GM12878 (cell line): Measurements from ENCODE around the gene FAM187B. TPM values are rescaled to one million over a fixed set of nuclear protein-coding genes. Genes with fewer than 3 reads are reported as not detected.
A peak's percentile ranks its signal among the peaks of the same experiment; 100 is the strongest.

Experiments used
- ATF7 ChIP-seq: fragments of 450-650 bp; IDR thresholded peaks from 2 replicates; pipeline ENCODE4 v1.6.1; 2016; ENCODE audit warnings: low read depth, mild to moderate bottlenecking
- CBFB ChIP-seq: IDR thresholded peaks from 2 replicates; pipeline ENCODE4 v1.6.1; 2016; ENCODE audit warnings: antibody characterized with exemption, low read depth
- CBX5 ChIP-seq: sonication (generic); IDR thresholded peaks from 2 replicates; pipeline ENCODE4 v1.6.1; 2016; ENCODE audit warnings: low read depth, moderate library complexity, mild to moderate bottlenecking, inconsistent platforms
- GABPA ChIP-seq: IDR thresholded peaks from 2 replicates; pipeline ENCODE4 v1.6.1; 2014; ENCODE audit warnings: antibody characterized with exemption, low read depth, mild to moderate bottlenecking, inconsistent platforms
- IRF4 ChIP-seq: IDR thresholded peaks from 2 replicates; pipeline ENCODE4 v1.6.1; 2011; ENCODE audit warnings: low read depth, low read length
- KAT2A ChIP-seq: conservative IDR thresholded peaks from 2 replicates; pipeline ENCODE4 v1.6.1; 2011; ENCODE audit warnings: low read depth, low read length; ENCODE audit not compliant: control insufficient read depth
- MTA2 ChIP-seq: fragments of 450-650 bp; IDR thresholded peaks from 2 replicates; pipeline ENCODE4 v1.6.1; 2016; ENCODE audit warnings: low read depth, mild to moderate bottlenecking, moderate library complexity
- NR2C2 ChIP-seq: IDR thresholded peaks from 2 replicates; pipeline ENCODE4 v1.6.1; 2011; ENCODE audit warnings: borderline replicate concordance, low read depth; ENCODE audit not compliant: control insufficient read depth, insufficient read length
- NRF1 ChIP-seq: conservative IDR thresholded peaks from 2 replicates; pipeline ENCODE4 v1.6.1; 2011; ENCODE audit warnings: mild to moderate bottlenecking, low read depth, low read length, improper control_type of control experiment
- POLR2A ChIP-seq: IDR thresholded peaks from 2 replicates; pipeline ENCODE4 v1.6.1; 2011; ENCODE audit warnings: low read depth, mild to moderate bottlenecking, low read length
- SMC3 ChIP-seq: IDR thresholded peaks from 2 replicates; pipeline ENCODE4 v1.6.1; 2011; ENCODE audit warnings: low read length, improper control_type of control experiment, borderline replicate concordance
- SP1 ChIP-seq: IDR thresholded peaks from one replicate; pipeline ENCODE4 v1.6.1; 2011; ENCODE audit warnings: low read depth, low read length
- SPI1 ChIP-seq: IDR thresholded peaks from 2 replicates; pipeline ENCODE4 v1.6.1; 2011; ENCODE audit warnings: low read depth, mild to moderate bottlenecking, low read length, moderate library complexity, borderline replicate concordance; ENCODE audit not compliant: insufficient read depth
- STAT3 ChIP-seq: IDR thresholded peaks from 2 replicates; pipeline ENCODE4 v1.6.1; 2011; ENCODE audit warnings: low read depth, low read length, improper control_type of control experiment
- YBX1 ChIP-seq: fragments of 450-650 bp; IDR thresholded peaks from 2 replicates; pipeline ENCODE4 v1.6.1; 2016; ENCODE audit warnings: antibody characterized with exemption
- polyA plus RNA-seq, 11 experiments: library from polyadenylated mRNA; depleted of rRNA in 4 of 11; unstranded in 6 of 11; stranded (reverse) in 5 of 11; fragments of >200 nt; fragmentation: Nextera tagmentation in 4 of 11; fragmentation: Illumina TruSeq in 1 of 11; extraction: Ambion mirVana in 4 of 11; extraction: Trizol in 1 of 11; gene quantifications; 1 replicate in 1 of 11; 2 replicates in 10 of 11; pipeline versions ENCODE4 v1.2.1 to v1.2.3, GENCODE V29; 2011 to 2016; ENCODE audit warnings: inconsistent platforms in 2 of 11, missing spikeins in 2 of 11, low read depth in 1 of 11
- total RNA-seq, 4 experiments: library from RNA; depleted of rRNA in 3 of 4; stranded (reverse); fragments of >200 nt in 3 of 4; fragmentation: Illumina TruSeq in 1 of 4; extraction: Trizol in 1 of 4; gene quantifications; 2 replicates each; pipeline versions ENCODE4 v1.2.1 to v1.2.3, GENCODE V29; 2013 to 2021
- TF ChIP-seq, protein P1 (sequence below): IDR thresholded peaks from 2 replicates; pipeline ENCODE4 v1.6.1; 2011; ENCODE audit warnings: borderline replicate concordance, low read depth, mild to moderate bottlenecking, moderate library complexity, mixed read lengths, low read length; ENCODE audit not compliant: insufficient read depth; ENCODE audit errors: extremely low read length
- TF ChIP-seq, protein P2 (sequence below): fragments of 450-650 bp; IDR thresholded peaks from 2 replicates; pipeline ENCODE4 v1.6.1; 2014; ENCODE audit warnings: mild to moderate bottlenecking
- TF ChIP-seq, protein P3 (sequence below): fragments of 450-650 bp; IDR thresholded peaks from 2 replicates; pipeline ENCODE4 v1.6.1; 2017; ENCODE audit warnings: mild to moderate bottlenecking, moderate library complexity
- TF ChIP-seq, protein P4 (sequence below): IDR thresholded peaks from 2 replicates; pipeline ENCODE4 v1.6.1; 2011; ENCODE audit warnings: low read depth, mild to moderate bottlenecking, low read length, moderate library complexity, borderline replicate concordance; ENCODE audit errors: extremely low read depth
- TF ChIP-seq, protein P5 (sequence below): IDR thresholded peaks from 2 replicates; pipeline ENCODE4 v1.6.1; 2012; ENCODE audit warnings: low read length, inconsistent platforms
- TF ChIP-seq, protein P6 (sequence below): IDR thresholded peaks from 2 replicates; pipeline ENCODE4 v1.6.1; 2011; ENCODE audit warnings: mild to moderate bottlenecking, low read depth, low read length, moderate library complexity; ENCODE audit not compliant: insufficient replicate concordance

Gene FAM187B
- total and polyA plus RNA-seq, 10 of the 15 experiments (the other 5 are each of a cell fraction or from before 2014, with no cell fraction given): 0.05 TPM; not detected in 9

DNA sequence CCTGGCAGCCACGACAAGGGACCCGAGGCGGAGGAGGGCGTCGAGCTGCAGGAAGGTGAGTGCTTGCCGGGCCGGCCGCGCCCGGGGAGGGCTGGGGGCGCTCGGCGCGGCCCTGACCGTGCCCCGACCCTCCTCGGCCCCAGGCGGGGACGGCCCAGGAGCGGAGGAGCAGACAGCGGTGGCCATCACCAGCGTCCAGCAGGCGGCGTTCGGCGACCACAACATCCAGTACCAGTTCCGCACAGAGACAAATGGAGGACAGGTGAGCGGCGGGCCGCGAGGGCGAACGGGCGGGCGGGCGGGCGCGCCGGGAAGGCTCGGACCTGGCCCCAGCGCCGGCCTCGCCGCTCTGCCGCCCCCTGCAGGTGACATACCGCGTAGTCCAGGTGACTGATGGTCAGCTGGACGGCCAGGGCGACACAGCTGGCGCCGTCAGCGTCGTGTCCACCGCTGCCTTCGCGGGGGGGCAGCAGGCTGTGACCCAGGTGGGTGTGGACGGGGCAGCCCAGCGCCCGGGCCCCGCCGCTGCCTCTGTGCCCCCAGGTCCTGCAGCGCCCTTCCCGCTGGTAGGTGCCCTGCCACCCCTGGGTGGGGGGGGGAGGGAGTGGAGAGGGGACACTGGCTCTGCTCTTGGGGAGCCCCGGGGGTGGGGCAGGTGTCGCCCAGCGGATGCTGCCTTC, 41.0 kb upstream of the FAM187B start (continued):
- TF ChIP-seq, protein P1, sequence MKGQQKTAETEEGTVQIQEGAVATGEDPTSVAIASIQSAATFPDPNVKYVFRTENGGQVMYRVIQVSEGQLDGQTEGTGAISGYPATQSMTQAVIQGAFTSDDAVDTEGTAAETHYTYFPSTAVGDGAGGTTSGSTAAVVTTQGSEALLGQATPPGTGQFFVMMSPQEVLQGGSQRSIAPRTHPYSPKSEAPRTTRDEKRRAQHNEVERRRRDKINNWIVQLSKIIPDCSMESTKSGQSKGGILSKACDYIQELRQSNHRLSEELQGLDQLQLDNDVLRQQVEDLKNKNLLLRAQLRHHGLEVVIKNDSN: no peak
- TF ChIP-seq, protein P2, sequence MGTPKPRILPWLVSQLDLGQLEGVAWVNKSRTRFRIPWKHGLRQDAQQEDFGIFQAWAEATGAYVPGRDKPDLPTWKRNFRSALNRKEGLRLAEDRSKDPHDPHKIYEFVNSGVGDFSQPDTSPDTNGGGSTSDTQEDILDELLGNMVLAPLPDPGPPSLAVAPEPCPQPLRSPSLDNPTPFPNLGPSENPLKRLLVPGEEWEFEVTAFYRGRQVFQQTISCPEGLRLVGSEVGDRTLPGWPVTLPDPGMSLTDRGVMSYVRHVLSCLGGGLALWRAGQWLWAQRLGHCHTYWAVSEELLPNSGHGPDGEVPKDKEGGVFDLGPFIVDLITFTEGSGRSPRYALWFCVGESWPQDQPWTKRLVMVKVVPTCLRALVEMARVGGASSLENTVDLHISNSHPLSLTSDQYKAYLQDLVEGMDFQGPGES: no peak
- no peak for TF ChIP-seq STAT3
- TF ChIP-seq KAT2A: no peak
- TF ChIP-seq ATF7: no peak
- TF ChIP-seq, protein P3, sequence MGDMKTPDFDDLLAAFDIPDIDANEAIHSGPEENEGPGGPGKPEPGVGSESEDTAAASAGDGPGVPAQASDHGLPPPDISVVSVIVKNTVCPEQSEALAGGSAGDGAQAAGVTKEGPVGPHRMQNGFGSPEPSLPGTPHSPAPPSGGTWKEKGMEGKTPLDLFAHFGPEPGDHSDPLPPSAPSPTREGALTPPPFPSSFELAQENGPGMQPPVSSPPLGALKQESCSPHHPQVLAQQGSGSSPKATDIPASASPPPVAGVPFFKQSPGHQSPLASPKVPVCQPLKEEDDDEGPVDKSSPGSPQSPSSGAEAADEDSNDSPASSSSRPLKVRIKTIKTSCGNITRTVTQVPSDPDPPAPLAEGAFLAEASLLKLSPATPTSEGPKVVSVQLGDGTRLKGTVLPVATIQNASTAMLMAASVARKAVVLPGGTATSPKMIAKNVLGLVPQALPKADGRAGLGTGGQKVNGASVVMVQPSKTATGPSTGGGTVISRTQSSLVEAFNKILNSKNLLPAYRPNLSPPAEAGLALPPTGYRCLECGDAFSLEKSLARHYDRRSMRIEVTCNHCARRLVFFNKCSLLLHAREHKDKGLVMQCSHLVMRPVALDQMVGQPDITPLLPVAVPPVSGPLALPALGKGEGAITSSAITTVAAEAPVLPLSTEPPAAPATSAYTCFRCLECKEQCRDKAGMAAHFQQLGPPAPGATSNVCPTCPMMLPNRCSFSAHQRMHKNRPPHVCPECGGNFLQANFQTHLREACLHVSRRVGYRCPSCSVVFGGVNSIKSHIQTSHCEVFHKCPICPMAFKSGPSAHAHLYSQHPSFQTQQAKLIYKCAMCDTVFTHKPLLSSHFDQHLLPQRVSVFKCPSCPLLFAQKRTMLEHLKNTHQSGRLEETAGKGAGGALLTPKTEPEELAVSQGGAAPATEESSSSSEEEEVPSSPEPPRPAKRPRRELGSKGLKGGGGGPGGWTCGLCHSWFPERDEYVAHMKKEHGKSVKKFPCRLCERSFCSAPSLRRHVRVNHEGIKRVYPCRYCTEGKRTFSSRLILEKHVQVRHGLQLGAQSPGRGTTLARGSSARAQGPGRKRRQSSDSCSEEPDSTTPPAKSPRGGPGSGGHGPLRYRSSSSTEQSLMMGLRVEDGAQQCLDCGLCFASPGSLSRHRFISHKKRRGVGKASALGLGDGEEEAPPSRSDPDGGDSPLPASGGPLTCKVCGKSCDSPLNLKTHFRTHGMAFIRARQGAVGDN: peak; percentile 42; the same call in 1 of the 2 replicates
- peak; percentile 71 for TF ChIP-seq POLR2A
- TF ChIP-seq MTA2: no peak
- TF ChIP-seq, protein P4, sequence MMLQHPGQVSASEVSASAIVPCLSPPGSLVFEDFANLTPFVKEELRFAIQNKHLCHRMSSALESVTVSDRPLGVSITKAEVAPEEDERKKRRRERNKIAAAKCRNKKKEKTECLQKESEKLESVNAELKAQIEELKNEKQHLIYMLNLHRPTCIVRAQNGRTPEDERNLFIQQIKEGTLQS: no peak
- no peak for TF ChIP-seq YBX1
- no peak for TF ChIP-seq CBX5
- TF ChIP-seq IRF4: 0 out of 2 replicates have a peak, but pooled peaks have one; percentile 24
- TF ChIP-seq, protein P5, sequence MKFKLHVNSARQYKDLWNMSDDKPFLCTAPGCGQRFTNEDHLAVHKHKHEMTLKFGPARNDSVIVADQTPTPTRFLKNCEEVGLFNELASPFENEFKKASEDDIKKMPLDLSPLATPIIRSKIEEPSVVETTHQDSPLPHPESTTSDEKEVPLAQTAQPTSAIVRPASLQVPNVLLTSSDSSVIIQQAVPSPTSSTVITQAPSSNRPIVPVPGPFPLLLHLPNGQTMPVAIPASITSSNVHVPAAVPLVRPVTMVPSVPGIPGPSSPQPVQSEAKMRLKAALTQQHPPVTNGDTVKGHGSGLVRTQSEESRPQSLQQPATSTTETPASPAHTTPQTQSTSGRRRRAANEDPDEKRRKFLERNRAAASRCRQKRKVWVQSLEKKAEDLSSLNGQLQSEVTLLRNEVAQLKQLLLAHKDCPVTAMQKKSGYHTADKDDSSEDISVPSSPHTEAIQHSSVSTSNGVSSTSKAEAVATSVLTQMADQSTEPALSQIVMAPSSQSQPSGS: no peak
- TF ChIP-seq CBFB: no peak
- TF ChIP-seq SMC3: peak; percentile 40; the same call in 1 of the 2 replicates
- TF ChIP-seq GABPA: no peak
- TF ChIP-seq NR2C2: no peak
- TF ChIP-seq SP1: no peak
- TF ChIP-seq, protein P6, sequence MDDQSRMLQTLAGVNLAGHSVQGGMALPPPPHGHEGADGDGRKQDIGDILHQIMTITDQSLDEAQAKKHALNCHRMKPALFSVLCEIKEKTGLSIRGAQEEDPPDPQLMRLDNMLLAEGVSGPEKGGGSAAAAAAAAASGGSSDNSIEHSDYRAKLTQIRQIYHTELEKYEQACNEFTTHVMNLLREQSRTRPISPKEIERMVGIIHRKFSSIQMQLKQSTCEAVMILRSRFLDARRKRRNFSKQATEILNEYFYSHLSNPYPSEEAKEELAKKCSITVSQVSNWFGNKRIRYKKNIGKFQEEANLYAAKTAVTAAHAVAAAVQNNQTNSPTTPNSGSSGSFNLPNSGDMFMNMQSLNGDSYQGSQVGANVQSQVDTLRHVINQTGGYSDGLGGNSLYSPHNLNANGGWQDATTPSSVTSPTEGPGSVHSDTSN: peak; percentile 57
- TF ChIP-seq NRF1: no peak
- peak; percentile 62; the same call in 1 of the 2 replicates for TF ChIP-seq SPI1
